Calu3 (cell line): Measurements from ENCODE around the gene CIRBP. TPM values are rescaled to one million over a fixed set of nuclear protein-coding genes. Genes with fewer than 3 reads are reported as not detected.

Experiments used
- BruUV-seq: library from RNA; stranded (reverse); fragments of 400-500 nt; replicated peaks from 2 replicates; lab custom pipeline; 2021; lab: Mats Ljungman, UMichigan
- CTCF ChIA-PET: fragments of 300-600 bp; sonication (Branson Sonifier 250); formaldehyde crosslinking; loops from one replicate; lab custom pipeline; 2022; ENCODE audit warnings: antibody characterized with exemption; lab: Charles Lee
- DNase-seq: peaks from one replicate; pipeline ENCODE4 v3.0.0; 2022
- H3K27ac Mint-ChIP-seq: one replicate; pipeline ENCODE4 v1.8.0; 2022; ENCODE audit warnings: mixed read lengths; ENCODE audit not compliant: unreplicated experiment
- H3K27me3 Mint-ChIP-seq: one replicate; pipeline ENCODE4 v1.8.0; 2022; ENCODE audit warnings: mixed read lengths; ENCODE audit not compliant: unreplicated experiment
- H3K36me3 Mint-ChIP-seq: one replicate; pipeline ENCODE4 v1.8.0; 2022; ENCODE audit warnings: mild to moderate bottlenecking, moderate library complexity, mixed read lengths; ENCODE audit not compliant: insufficient read depth, unreplicated experiment
- H3K4me1 Mint-ChIP-seq: one replicate; pipeline ENCODE4 v1.8.0; 2022; ENCODE audit warnings: mild to moderate bottlenecking, low read depth, mixed read lengths; ENCODE audit not compliant: unreplicated experiment
- H3K4me3 Mint-ChIP-seq: one replicate; pipeline ENCODE4 v1.8.0; 2022; ENCODE audit warnings: mild to moderate bottlenecking, low read depth, moderate library complexity, mixed read lengths; ENCODE audit not compliant: unreplicated experiment
- H3K9me3 Mint-ChIP-seq: one replicate; pipeline ENCODE4 v1.8.0; 2022; ENCODE audit warnings: low read depth, mixed read lengths; ENCODE audit not compliant: unreplicated experiment
- intact Hi-C: fragments of 100-400 bp; cut with micrococcal nuclease; formaldehyde crosslinking; loops from one replicate; pipeline ENCODE4 v1.10.0; 2022; ENCODE audit not compliant: unreplicated experiment
- total RNA-seq: library from RNA; stranded (reverse); gene quantifications from 2 replicates; pipeline ENCODE4 v1.2.3, GENCODE V29; 2022
- TF ChIP-seq, protein P1 (sequence below): fragments of 200-600 bp; IDR thresholded peaks from one replicate; pipeline ENCODE4 v1.8.0; 2022; ENCODE audit warnings: antibody characterized with exemption; ENCODE audit not compliant: unreplicated experiment

The CIRBP gene
- total RNA-seq, 1 experiment from 2014 or later = 102 TPM

DNA sequence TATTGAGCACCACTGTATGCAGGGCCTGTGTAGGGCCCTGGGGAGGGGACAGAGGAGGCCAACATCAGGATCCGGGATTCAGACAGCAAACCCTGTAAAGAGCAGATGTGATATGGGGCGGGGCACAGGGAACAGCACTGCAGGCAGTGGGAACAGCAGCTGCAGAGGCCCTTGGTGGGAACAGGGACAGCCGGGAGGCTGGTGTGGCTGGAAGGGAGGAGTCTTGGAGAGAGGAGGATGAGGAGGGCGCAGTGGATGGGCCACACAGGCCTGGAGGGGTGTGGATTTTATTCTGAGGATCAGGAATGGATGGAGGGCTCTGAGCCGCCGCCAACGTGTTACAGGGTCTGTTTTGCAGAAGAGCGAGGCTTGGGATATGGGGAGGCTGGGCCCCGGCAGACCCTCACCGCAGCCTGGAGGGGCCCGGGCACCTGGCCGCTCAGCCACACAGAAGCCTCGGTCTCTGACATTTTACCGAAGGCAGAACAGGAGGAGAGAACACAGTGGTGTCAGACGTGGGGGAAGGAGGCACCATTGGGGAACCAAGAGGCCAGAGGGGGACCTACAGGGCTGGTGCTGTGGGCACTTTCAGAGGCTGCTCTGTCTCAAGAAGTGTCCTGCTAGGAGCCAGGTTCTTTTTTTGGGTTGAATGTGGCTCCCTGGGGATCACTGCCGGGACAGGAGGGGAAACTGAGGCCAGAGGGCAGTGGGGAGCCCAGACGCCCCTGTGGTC, 23.5 kb downstream of the CIRBP start:
- intact Hi-C loops = no loop called here
- Mint-ChIP-seq H3K9me3 (no peaks in the 10 kb centered on the region), H3K4me1 (peaks cover 8% of the 10 kb centered on the region)

DNA sequence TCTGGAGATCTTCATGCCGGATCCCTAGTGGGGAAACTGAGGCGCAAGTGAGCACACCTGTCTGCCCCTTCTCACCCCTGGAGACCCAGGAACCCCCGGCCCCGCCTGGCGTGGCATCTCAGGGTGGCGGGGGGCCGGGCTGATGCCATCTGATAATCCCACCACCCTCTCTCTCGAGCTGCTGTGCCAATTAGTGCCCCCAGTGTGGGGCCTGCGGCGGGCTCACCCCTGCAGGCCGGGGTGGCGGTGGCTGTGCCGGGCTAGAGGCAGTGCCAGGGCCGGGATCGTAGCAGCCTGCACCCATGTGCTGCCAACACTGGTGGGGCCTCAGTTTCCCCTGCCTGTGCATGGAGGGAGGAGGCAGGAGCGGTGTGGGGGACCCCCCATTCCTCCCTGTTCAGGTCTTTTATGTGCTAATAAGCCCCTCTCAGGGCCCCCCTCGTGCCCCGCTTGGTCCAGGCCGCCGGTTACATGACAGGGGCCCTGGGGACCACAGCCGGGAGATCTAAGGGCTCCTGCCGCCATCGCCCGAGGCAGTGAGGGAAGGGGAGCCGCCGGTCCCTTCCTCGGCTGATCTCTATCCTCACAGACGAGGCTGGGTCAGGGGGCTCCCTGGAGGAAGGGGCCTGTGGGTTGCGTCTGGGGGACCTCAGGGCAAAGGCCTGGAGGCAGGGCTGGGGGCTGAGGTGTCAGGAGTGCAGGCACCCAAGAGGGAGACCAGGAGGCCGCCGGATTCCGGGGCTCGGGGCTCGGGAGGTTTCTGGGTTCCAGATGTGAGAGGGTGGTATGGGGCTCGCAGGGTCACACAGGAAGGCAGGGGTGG, 24.9 kb downstream of the CIRBP start:
- Mint-ChIP-seq H3K9me3 (no peaks in the 10 kb centered on the region), H3K36me3 (peaks cover 5% of the 10 kb centered on the region), H3K4me1 (peaks cover 8% of the 10 kb centered on the region), H3K4me3 (no peak overlapping the region), H3K27me3 (peaks cover 14% of the 10 kb centered on the region), H3K27ac (no peak overlapping the region)
- TF ChIP-seq, protein P1, sequence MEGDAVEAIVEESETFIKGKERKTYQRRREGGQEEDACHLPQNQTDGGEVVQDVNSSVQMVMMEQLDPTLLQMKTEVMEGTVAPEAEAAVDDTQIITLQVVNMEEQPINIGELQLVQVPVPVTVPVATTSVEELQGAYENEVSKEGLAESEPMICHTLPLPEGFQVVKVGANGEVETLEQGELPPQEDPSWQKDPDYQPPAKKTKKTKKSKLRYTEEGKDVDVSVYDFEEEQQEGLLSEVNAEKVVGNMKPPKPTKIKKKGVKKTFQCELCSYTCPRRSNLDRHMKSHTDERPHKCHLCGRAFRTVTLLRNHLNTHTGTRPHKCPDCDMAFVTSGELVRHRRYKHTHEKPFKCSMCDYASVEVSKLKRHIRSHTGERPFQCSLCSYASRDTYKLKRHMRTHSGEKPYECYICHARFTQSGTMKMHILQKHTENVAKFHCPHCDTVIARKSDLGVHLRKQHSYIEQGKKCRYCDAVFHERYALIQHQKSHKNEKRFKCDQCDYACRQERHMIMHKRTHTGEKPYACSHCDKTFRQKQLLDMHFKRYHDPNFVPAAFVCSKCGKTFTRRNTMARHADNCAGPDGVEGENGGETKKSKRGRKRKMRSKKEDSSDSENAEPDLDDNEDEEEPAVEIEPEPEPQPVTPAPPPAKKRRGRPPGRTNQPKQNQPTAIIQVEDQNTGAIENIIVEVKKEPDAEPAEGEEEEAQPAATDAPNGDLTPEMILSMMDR = no peak
- DNase-seq = no peak
- BruUV-seq = no TSS peak
- intact Hi-C loops = no loop called here
- CTCF ChIA-PET = no interaction called here

More for the DNA sequence above, 23.5 kb downstream of the CIRBP start:
- TF ChIP-seq, protein P1 = no peak
- no TSS peak for BruUV-seq
- H3K4me3 Mint-ChIP-seq = no peak overlapping the region
- peaks cover 14% of the 10 kb centered on the region for H3K27me3 Mint-ChIP-seq
- H3K27ac Mint-ChIP-seq = no peak overlapping the region
- CTCF ChIA-PET = no interaction called here
- peaks cover 5% of the 10 kb centered on the region for H3K36me3 Mint-ChIP-seq
- DNase-seq = no peak

DNA sequence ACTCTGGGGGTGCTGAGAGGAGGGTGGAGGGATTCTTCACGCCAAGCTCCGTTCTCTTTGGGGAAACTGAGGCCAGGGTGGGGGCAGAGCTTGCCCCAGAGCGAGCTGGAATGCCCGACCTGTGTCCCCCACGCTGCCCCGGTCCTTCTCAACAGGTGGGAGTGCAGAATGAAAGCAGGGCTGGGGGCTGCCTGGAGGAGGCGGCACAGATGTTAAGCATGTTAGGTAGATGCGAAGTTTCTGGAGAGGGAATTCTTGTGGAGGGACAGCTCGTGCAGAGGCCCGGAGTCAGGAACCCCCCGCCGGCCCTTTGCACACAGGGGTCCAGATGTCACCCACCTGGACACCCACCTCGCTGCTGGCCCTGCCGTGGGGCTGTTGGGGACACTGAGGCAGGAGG, 25.6 kb downstream of the CIRBP start:
- intact Hi-C loops = no loop called here
- BruUV-seq = no TSS peak
- Mint-ChIP-seq H3K9me3 (no peaks in the 10 kb centered on the region), H3K4me1 (peaks cover 8% of the 10 kb centered on the region), H3K4me3 (no peak overlapping the region), H3K36me3 (peaks cover 5% of the 10 kb centered on the region), H3K27me3 (peaks cover 14% of the 10 kb centered on the region), H3K27ac (no peak overlapping the region)
- CTCF ChIA-PET = no interaction called here
- DNase-seq = no peak
- TF ChIP-seq, protein P1 = no peak

DNA sequence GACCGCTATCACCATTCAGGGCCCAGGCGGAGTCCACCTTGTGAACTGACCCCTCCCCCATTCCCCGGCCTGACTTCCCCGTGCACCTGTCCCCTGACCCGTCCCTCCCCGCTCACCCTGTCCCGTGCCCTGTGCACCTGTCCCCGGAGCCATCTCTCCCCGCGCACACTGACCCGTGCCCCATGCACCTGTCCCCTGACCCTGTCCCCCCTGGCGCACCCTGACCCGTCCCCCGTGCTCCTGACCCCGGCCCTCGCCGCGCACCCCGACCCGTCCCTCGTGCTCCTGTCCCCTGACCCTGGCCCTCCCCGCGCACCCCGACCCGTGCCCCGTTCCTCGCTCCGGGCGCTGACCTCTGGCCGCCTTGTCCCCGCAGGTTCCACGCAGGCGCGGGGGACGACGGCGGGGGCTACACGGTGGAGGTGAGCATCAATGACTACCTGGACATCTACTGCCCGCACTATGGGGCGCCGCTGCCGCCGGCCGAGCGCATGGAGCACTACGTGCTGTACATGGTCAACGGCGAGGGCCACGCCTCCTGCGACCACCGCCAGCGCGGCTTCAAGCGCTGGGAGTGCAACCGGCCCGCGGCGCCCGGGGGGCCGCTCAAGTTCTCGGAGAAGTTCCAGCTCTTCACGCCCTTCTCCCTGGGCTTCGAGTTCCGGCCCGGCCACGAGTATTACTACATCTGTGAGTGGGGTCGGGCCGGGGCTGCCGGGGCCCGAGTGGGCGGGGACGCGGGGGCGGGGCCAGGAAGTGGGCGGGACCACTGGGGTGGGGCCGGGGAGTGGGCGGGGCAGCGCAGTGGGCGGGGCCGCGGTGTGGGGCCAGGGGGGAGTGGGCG, 26.3 kb downstream of the CIRBP start:
- H3K27me3 Mint-ChIP-seq = peaks cover 14% of the 10 kb centered on the region
- no peak overlapping the region for H3K4me3 Mint-ChIP-seq
- no TSS peak for BruUV-seq

More for the DNA sequence above, 26.3 kb downstream of the CIRBP start:
- CTCF ChIA-PET = no interaction called here
- Mint-ChIP-seq H3K36me3 (peaks cover 5% of the 10 kb centered on the region), H3K4me1 (peaks cover 8% of the 10 kb centered on the region), H3K9me3 (no peaks in the 10 kb centered on the region), H3K27ac (no peak overlapping the region)
- intact Hi-C loops = no loop called here
- DNase-seq = no peak
- TF ChIP-seq, protein P1 = no peak
